NCI-H345 treated with DMSO at 0.1 percent for 48 hours (cell line): ENCODE measurements around the gene ING1.

Experiments used
- DNase-seq: peaks from one replicate; lab custom pipeline; 2025; ENCODE audit not compliant: unreplicated experiment; lab: John Stamatoyannopoulos, UW

The ING1 gene

GRCh38 chr13:110769097-110769496, 55.6 kb downstream of the ING1 start:
- no peak for DNase-seq

GRCh38 chr13:110770678-110771077, 57.2 kb downstream of the ING1 start:
- DNase-seq = no peak

- no peak for DNase-seq
These were observed 57.7 kb downstream of the ING1 start for GRCh38 chr13:110771194-110771593.

- DNase-seq = no peak
These were observed 58.8 kb downstream of the ING1 start for GRCh38 chr13:110772091-110772984.
